Left ventricle myocardium inferior (tissue), 1 donor: ENCODE data around the gene SORD. TPM values are rescaled to one million over a fixed set of nuclear protein-coding genes. Genes with fewer than 3 reads are reported as not detected.
"Not testable (repeated sequence)": the region's sequence is repeated elsewhere in the genome, so short reads cannot be mapped to it uniquely, and the experiment has no call there.

Experiments used
- DNase-seq: peaks from one replicate; pipeline ENCODE4 v3.0.0-alpha.2; 2020
- H3K27ac ChIP-seq: fragments of 200-600 bp; replicated peaks from 2 replicates; pipeline ENCODE4 v1.8.0; 2021
- H3K27me3 ChIP-seq: fragments of 200-600 bp; 2 replicates; pipeline ENCODE4 v1.8.0; 2021; ENCODE audit warnings: low read depth
- H3K36me3 ChIP-seq: fragments of 200-600 bp; 2 replicates; pipeline ENCODE4 v1.8.0; 2021
- H3K4me1 ChIP-seq: fragments of 200-600 bp; 2 replicates; pipeline ENCODE4 v1.8.0; 2021
- H3K4me3 ChIP-seq: fragments of 200-600 bp; 2 replicates; pipeline ENCODE4 v1.8.0; 2021; ENCODE audit warnings: mild to moderate bottlenecking, moderate library complexity
- H3K9me3 ChIP-seq: fragments of 200-600 bp; replicated peaks from 2 replicates; pipeline ENCODE4 v1.8.0; 2021
- CTCF ChIP-seq: fragments of 200-600 bp; IDR thresholded peaks from 2 replicates; pipeline ENCODE4 v1.8.0; 2021; ENCODE audit warnings: antibody characterized with exemption, mild to moderate bottlenecking, borderline replicate concordance
- intact Hi-C: fragments of 100-400 bp; cut with micrococcal nuclease; formaldehyde crosslinking; loops from one replicate; pipeline ENCODE4 v1.11.0; 2022
- total RNA-seq: library from RNA; stranded (reverse); fragmentation: NEBNext Ultra II Directional; extraction: Animal tissue kit (Norgen Biotek cat#: 25700); gene quantifications from one replicate; pipeline ENCODE4 v1.2.1, GENCODE V29; 2021
- donor health status: DM: no; HTN: yes; CAD: no; lungs with severe emphysema.

Gene SORD
- total RNA-seq, 1 donor from 2014 or later = 13.6 TPM

DNA sequence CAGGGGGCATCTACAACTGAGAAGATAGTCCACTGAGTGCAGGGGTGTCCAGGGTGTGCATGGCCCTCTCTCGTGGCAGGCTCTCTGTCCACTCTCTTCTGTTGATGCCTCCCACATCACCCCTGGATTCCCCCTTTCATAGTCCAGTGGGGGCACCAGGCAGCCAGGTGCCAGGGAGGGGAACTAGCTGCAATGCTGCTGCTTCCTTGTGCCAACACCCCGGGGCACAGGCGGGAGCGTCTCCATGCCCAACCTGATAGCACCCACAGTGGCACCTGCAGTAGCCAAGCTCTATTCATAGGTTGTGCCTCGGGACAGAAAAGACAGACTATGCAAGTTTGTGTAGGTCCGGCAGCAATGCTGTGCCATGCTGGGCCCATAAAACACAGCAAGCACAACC lies 79.2 kb downstream of the SORD start:
- peaks cover 20% of the 10 kb centered on the region for H3K27me3 ChIP-seq
- DNase-seq = no peak

GRCh38 chr15:45104170-45104569 lies 81.2 kb downstream of the SORD start:
- DNase-seq, H3K36me3 ChIP-seq, H3K4me3 ChIP-seq, H3K27ac ChIP-seq, H3K4me1 ChIP-seq, H3K9me3 ChIP-seq, intact Hi-C loops: not testable (repeated sequence)
- H3K27me3 ChIP-seq = peaks cover 37% of the 10 kb centered on the region

More for the DNA sequence above, 79.2 kb downstream of the SORD start:
- H3K27ac ChIP-seq = no peak overlapping the region
- intact Hi-C loops = no loop called here
- H3K9me3 ChIP-seq = no peaks in the 10 kb centered on the region
- H3K4me1 ChIP-seq = no peaks in the 10 kb centered on the region
- TF ChIP-seq CTCF = no peak
- H3K4me3 ChIP-seq = no peak overlapping the region
- H3K36me3 ChIP-seq = no peaks in the 10 kb centered on the region

- H3K36me3 ChIP-seq = no peaks in the 10 kb centered on the region
- intact Hi-C loops = no loop called here
- H3K4me1 ChIP-seq = no peaks in the 10 kb centered on the region
- no peaks in the 10 kb centered on the region for H3K9me3 ChIP-seq
- peaks cover 52% of the 10 kb centered on the region for H3K27me3 ChIP-seq
- H3K27ac ChIP-seq = no peak overlapping the region
- TF ChIP-seq CTCF = no peak
- H3K4me3 ChIP-seq = no peak overlapping the region
- DNase-seq = no peak
These were observed 82.6 kb downstream of the SORD start for GRCh38 chr15:45105586-45105985.

DNA sequence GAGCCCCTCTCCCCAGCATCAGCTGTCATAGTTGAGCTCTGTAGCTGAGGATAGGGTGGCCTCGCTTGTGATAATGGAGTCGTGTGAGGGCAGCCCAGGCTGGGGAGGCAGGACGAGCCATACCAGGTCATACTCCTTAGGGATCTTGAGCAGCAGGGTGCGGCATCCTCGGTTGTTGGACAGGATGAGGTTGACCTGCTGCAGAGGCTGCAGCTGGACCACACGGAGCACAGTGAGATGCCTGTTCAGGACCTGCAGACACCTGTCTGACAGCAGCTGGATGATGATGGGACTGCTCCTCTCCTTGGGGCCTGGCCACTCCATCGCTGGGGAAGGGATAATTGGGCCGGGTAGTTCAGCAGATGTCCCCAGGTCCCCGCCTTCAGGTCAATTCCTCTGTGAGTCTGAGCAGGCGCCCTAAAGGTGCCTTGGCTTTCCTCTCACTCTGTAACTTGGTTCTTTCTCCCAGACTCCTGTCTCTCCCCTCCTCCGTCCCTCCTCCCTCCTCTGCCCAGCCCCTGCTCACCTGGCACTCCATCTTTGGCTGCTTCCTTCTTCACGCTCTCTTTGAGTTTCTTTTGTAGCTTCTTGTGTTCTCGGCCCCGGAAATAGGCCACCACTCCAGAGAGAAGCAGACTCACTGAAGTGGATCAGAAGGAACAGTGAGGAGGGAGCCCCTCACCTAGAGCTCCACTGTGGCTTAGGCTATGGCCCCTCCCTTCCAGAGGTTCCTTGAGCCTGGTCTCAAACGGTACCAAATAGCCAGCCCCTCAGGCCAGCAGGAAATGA lies 83.2 kb downstream of the SORD start:
- no peak for DNase-seq
- H3K27me3 ChIP-seq = peaks cover 54% of the 10 kb centered on the region

GRCh38 chr15:45107941-45108630 lies 85.1 kb downstream of the SORD start:
- Histone ChIP-seq H3K27me3 (peaks cover 73% of the 10 kb centered on the region), H3K9me3 (no peaks in the 10 kb centered on the region), H3K27ac (no peak overlapping the region), H3K4me1 (peaks cover 13% of the 10 kb centered on the region), H3K36me3 (no peaks in the 10 kb centered on the region), H3K4me3 (no peak overlapping the region)
- TF ChIP-seq CTCF = no peak
- intact Hi-C loops = no loop called here
- no peak for DNase-seq

More for the DNA sequence above, 83.2 kb downstream of the SORD start:
- Histone ChIP-seq H3K9me3 (no peaks in the 10 kb centered on the region), H3K27ac (no peak overlapping the region), H3K4me3 (no peak overlapping the region), H3K4me1 (no peaks in the 10 kb centered on the region), H3K36me3 (no peaks in the 10 kb centered on the region)
- intact Hi-C loops = no loop called here
- no peak for TF ChIP-seq CTCF

DNA sequence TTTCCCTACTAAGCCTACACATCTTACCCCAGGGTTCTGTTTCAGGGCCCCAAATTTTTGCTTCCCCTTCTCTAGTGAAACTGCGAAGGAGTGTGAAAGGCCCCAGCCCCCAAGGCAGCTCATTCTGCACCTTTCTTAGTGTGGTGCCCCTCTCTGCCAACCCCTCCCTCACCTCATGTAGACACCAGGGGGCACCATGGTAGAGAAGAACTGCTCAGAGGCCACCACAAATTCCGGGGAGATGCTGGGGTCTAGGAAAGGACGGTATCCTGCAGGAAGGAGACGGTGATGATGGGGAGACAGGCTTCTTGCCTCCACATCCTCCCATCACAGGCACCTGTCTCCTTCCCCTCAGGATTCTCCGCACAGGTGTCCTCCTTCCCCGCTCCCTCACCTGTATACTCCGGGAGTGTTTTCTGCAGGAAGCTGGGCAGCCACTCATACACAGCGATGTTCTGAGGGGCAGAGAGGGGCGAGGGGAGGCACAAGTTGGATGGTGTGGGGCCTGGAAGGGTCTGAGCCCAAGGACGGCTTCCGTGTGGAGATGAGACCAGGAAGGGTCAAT lies 87.3 kb downstream of the SORD start:
- no peaks in the 10 kb centered on the region for H3K36me3 ChIP-seq
- H3K4me1 ChIP-seq = peaks cover 29% of the 10 kb centered on the region
- peaks cover 94% of the 10 kb centered on the region for H3K27me3 ChIP-seq
- H3K4me3 ChIP-seq = no peak overlapping the region
- no peaks in the 10 kb centered on the region for H3K9me3 ChIP-seq
- intact Hi-C loops = no loop called here
- H3K27ac ChIP-seq = no peak overlapping the region
- DNase-seq = no peak
- no peak for TF ChIP-seq CTCF
